K562 (cell line): Measurements from ENCODE around the gene FAM107B. TPM values are rescaled to one million over a fixed set of nuclear protein-coding genes. Genes with fewer than 3 reads are reported as not detected.

Experiments used
- ATAC-seq: fragments of 200-7000 bp; cut with Tn5 transposase; 3 replicates; pipeline ENCODE4 v1.9.1; 2020; ENCODE audit warnings: moderate library complexity
- BruUV-seq: library from RNA; stranded (reverse); fragments of 400-500 nt; replicated peaks from 2 replicates; lab custom pipeline; 2021; lab: Mats Ljungman, UMichigan
- CTCF ChIA-PET: fragments of 300-600 bp; formaldehyde crosslinking; extraction: SDS; loops from one replicate; lab custom pipeline; 2021; ENCODE audit warnings: low intra/inter-chr PET ratio; lab: Yijun Ruan, JAX
- POLR2A ChIA-PET: fragments of 300-600, 350-650 bp; sonication (Branson Sonifier 250); formaldehyde crosslinking; extraction: SDS; loops from one replicate; lab custom pipeline; 2021; ENCODE audit warnings: antibody characterized with exemption, inconsistent platforms; lab: Yijun Ruan, JAX
- DNase-seq, 4 experiments: peaks; one replicate each; pipeline versions ENCODE4 v3.0.0 to v3.0.0-alpha.2; 2011 to 2018; ENCODE audit warnings: low spot score in 3 of 4, mixed read lengths in 3 of 4; ENCODE audit errors: extremely low read depth in 1 of 4
- FAIRE-seq: peaks from 2 replicates; lab custom pipeline; 2011; peaks lifted over from hg19 to GRCh38; lab: Jason Lieb, UNC
- H2AFZ ChIP-seq: 2 replicates; pipeline ENCODE4 v1.6.0; 2011; ENCODE audit warnings: low read depth, low read length, control low read depth, inconsistent platforms
- H3K27ac ChIP-seq: fragments of 200-600 bp; 3 replicates; pipeline ENCODE4 v1.8.0; 2011; ENCODE audit warnings: low read depth, mild to moderate bottlenecking, control low read depth, inconsistent platforms, low read length, moderate library complexity, mixed read lengths; ENCODE audit errors: extremely low read depth
- H3K27me3 ChIP-seq, 2 experiments: fragments of 300-600 bp in 1 of 2; 2 replicates in 1 of 2; 3 replicates in 1 of 2; pipeline versions ENCODE4 v1.6.0 to v1.8.0; 2011; ENCODE audit warnings: inconsistent platforms in 2 of 2, low read length in 2 of 2, mild to moderate bottlenecking in 1 of 2, mixed read lengths in 1 of 2, moderate library complexity in 1 of 2; ENCODE audit not compliant: control insufficient read depth in 2 of 2, insufficient read depth in 2 of 2
- H3K36me3 ChIP-seq: fragments of 300-600 bp; 3 replicates; pipeline ENCODE4 v1.8.0; 2011; ENCODE audit warnings: mild to moderate bottlenecking, low read length, inconsistent platforms; ENCODE audit not compliant: control insufficient read depth, insufficient read depth
- H3K4me1 ChIP-seq, 2 experiments: fragments of 200-600 bp in 1 of 2; replicated peaks in 1 of 2; 2 replicates in 1 of 2; 3 replicates in 1 of 2; pipeline versions ENCODE4 v1.5.1 to v1.8.0; 2011; ENCODE audit warnings: inconsistent platforms in 2 of 2, low read length in 2 of 2, mild to moderate bottlenecking in 1 of 2, mixed read lengths in 1 of 2, moderate library complexity in 1 of 2; ENCODE audit not compliant: control insufficient read depth in 2 of 2, insufficient read depth in 2 of 2
- H3K4me2 ChIP-seq: 2 replicates; pipeline ENCODE4 v1.6.1; 2011; ENCODE audit warnings: low read length, control low read depth, inconsistent platforms, mixed read lengths; ENCODE audit not compliant: insufficient read depth
- H3K4me3 ChIP-seq: fragments of 200-600 bp; sonication (generic), shearing (Covaris generic); 2 replicates; pipeline ENCODE4 v1.5.1; 2016; ENCODE audit warnings: control low read depth, inconsistent platforms
- H3K79me2 ChIP-seq: fragments of 200-600 bp; 3 replicates; pipeline ENCODE4 v1.8.0; 2011; ENCODE audit warnings: low read length, inconsistent platforms; ENCODE audit not compliant: control insufficient read depth, insufficient read depth
- H3K9ac ChIP-seq, 2 experiments: 2 replicates each; pipeline versions ENCODE4 v1.6.0 to v1.6.1; 2011; ENCODE audit warnings: low read depth in 2 of 2, low read length in 2 of 2, control low read depth in 1 of 2, inconsistent platforms in 1 of 2, mild to moderate bottlenecking in 1 of 2, mixed read lengths in 1 of 2; ENCODE audit not compliant: insufficient read depth in 1 of 2
- H3K9me1 ChIP-seq: one replicate; pipeline ENCODE4 v1.6.0; 2011; ENCODE audit warnings: inconsistent platforms, mild to moderate bottlenecking, low read length, moderate library complexity; ENCODE audit not compliant: control insufficient read depth, insufficient read depth
- H3K9me3 ChIP-seq: replicated peaks from 2 replicates; pipeline ENCODE4 v1.5.1; 2011; ENCODE audit warnings: low read depth, low read length, inconsistent platforms; ENCODE audit not compliant: control insufficient read depth, insufficient read depth
- H4K20me1 ChIP-seq: replicated peaks from 2 replicates; pipeline ENCODE4 v1.6.1; 2011; ENCODE audit warnings: low read length, inconsistent platforms, mixed read lengths; ENCODE audit not compliant: control insufficient read depth, insufficient read depth
- ELF4 ChIP-seq: fragments of 450-650 bp; formaldehyde crosslinking; IDR thresholded peaks from 2 replicates; pipeline ENCODE4 v1.4.0; 2022; ENCODE audit warnings: missing genetic modification characterization
- ZNF274 ChIP-seq: IDR thresholded peaks from 2 replicates; pipeline ENCODE4 v1.6.1; 2011; ENCODE audit warnings: low read depth, mild to moderate bottlenecking, low read length, moderate library complexity, borderline replicate concordance
- ZNF408 ChIP-seq: fragments of 250-450 bp; sonication (Bioruptor Pico); IDR thresholded peaks from 2 replicates; pipeline ENCODE4 v1.4.0; 2020; ENCODE audit warnings: low read depth, mild to moderate bottlenecking, moderate library complexity
- WGBS: fragments of 100-300 bp; shearing (Covaris generic); methylation state at CpG from one replicate; pipeline ENCODE4 v1.1.6; 2016; ENCODE audit warnings: low coverage, mixed read lengths; ENCODE audit not compliant: insufficient coverage; ENCODE audit errors: missing lambda C conversion rate; 5-methylcytosine and 5-hydroxymethylcytosine counted together
- in situ Hi-C: fragments of 300-500 bp; cut with MboI; formaldehyde crosslinking; loops from 4 replicates; pipeline ENCODE4 v1.15.0; 2018; ENCODE audit warnings: inconsistent platforms, mixed read lengths
- intact Hi-C: fragments of 100-400 bp; cut with micrococcal nuclease; formaldehyde crosslinking; loops from 2 replicates; pipeline ENCODE4 v1.14.2; 2022
- polyA plus RNA-seq, 8 experiments: library from polyadenylated mRNA; depleted of rRNA in 4 of 8; stranded (reverse) in 5 of 8; unstranded in 3 of 8; fragments of >200 nt; fragmentation: Nextera tagmentation in 2 of 8; fragmentation: Illumina TruSeq in 1 of 8; extraction: Ambion mirVana in 2 of 8; extraction: Trizol in 1 of 8; gene quantifications; 2 replicates each; pipeline versions ENCODE4 v1.2.1 to v1.2.3, GENCODE V29; 2011 to 2014; ENCODE audit warnings: inconsistent platforms in 1 of 8, missing spikeins in 1 of 8
- total RNA-seq, 7 experiments: library from RNA; depleted of rRNA in 6 of 7; stranded (reverse); fragments of >200 nt in 6 of 7; fragmentation: Illumina TruSeq in 2 of 7; extraction: Trizol in 2 of 7; gene quantifications; 2 replicates each; pipeline versions ENCODE4 v1.2.1 to v1.2.3, GENCODE V29; 2011 to 2021; ENCODE audit warnings: low replicate concordance in 1 of 7
- TF ChIP-seq, protein P1 (sequence below): fragments of 450-650 bp; IDR thresholded peaks from 2 replicates; pipeline ENCODE4 v1.6.1; 2016; ENCODE audit warnings: borderline replicate concordance
- TF ChIP-seq, protein P2 (sequence below): sonication (generic); IDR thresholded peaks from 2 replicates; pipeline ENCODE4 v1.6.1; 2016
- TF ChIP-seq, protein P3 (sequence below), 2 experiments: fragments of 450-650 bp in 1 of 2; sonication (generic) in 1 of 2; formaldehyde crosslinking in 1 of 2; IDR thresholded peaks in 1 of 2; conservative IDR thresholded peaks in 1 of 2; 2 replicates each; pipeline versions ENCODE4 v1.6.1 to v1.8.1; 2016 to 2023; ENCODE audit warnings: mild to moderate bottlenecking in 2 of 2, moderate library complexity in 2 of 2, inconsistent platforms in 1 of 2, missing genetic modification reagents in 1 of 2

FAM107B gene
- total and polyA plus RNA-seq, 9 of the 15 experiments (the other 6 are each of a cell fraction or from before 2014, with no cell fraction given), result 0.40 to 2.8 (median 1.4) TPM

DNA sequence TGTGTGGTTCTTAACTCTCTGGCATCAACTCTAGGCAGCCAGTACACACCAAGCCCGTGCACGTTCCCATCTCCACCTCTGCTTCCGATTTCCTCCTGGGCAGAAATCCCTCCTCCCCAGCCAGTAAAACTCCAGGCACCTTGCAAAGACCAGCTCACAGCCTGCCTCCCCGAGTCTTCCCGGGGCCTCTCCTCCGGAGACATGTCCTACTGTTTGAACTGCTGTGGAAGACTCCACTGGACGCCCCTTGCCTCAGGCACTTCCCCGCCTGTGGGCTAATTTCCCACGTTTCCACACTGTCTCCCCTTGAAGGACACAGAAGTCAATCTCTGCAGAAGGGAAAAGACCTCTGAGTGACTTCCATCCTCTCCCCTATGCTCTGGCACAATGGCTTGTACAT, 233.3 kb downstream of the FAM107B start (continued):
- TF ChIP-seq, protein P1, sequence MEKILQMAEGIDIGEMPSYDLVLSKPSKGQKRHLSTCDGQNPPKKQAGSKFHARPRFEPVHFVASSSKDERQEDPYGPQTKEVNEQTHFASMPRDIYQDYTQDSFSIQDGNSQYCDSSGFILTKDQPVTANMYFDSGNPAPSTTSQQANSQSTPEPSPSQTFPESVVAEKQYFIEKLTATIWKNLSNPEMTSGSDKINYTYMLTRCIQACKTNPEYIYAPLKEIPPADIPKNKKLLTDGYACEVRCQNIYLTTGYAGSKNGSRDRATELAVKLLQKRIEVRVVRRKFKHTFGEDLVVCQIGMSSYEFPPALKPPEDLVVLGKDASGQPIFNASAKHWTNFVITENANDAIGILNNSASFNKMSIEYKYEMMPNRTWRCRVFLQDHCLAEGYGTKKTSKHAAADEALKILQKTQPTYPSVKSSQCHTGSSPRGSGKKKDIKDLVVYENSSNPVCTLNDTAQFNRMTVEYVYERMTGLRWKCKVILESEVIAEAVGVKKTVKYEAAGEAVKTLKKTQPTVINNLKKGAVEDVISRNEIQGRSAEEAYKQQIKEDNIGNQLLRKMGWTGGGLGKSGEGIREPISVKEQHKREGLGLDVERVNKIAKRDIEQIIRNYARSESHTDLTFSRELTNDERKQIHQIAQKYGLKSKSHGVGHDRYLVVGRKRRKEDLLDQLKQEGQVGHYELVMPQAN, result no peak
- TF ChIP-seq ZNF408, result no peak

DNA sequence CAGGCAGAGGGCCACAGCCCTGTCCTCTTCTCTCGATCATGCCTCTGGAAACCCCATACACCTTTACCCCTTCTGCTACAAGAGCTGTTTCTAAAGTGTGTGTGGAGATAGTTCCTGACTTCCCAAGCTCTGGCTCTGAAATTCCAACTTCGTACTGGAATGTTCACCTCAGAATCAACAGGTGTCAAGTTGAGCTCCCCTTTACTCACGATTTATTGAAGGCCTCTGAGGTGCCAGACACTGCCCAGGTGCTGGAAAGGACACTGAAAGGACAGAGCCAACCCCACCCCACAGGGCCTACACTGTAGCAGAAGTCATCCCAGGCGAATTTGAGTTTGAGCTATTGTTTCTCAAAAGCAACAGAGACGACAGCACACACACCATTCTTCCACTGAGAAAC, 234.1 kb downstream of the FAM107B start:
- no peaks in the 10 kb centered on the region for H3K79me2 ChIP-seq
- BruUV-seq, result no TSS peak
- no peak overlapping the region for H3K4me3 ChIP-seq
- no peak for ATAC-seq
- DNase-seq, result no peak
- in situ Hi-C loops, result no loop called here
- no peaks in the 10 kb centered on the region; the same call in 1 of the 2 replicates for H4K20me1 ChIP-seq
- H3K9me3 ChIP-seq, result no peaks in the 10 kb centered on the region
- WGBS, result 2% methylated on average over 5 of the region's 5 CpGs
- POLR2A ChIA-PET, result no interaction called here
- H3K4me1 ChIP-seq, result no peaks in the 10 kb centered on the region
- no peak overlapping the region for H3K4me2 ChIP-seq
- H3K9ac ChIP-seq, result no peak overlapping the region
- no peak overlapping the region for H2AFZ ChIP-seq
- no peak for TF ChIP-seq ELF4 (CRISPR knock-in tag)
- TF ChIP-seq, protein P2, sequence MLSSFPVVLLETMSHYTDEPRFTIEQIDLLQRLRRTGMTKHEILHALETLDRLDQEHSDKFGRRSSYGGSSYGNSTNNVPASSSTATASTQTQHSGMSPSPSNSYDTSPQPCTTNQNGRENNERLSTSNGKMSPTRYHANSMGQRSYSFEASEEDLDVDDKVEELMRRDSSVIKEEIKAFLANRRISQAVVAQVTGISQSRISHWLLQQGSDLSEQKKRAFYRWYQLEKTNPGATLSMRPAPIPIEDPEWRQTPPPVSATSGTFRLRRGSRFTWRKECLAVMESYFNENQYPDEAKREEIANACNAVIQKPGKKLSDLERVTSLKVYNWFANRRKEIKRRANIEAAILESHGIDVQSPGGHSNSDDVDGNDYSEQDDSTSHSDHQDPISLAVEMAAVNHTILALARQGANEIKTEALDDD, result no peak
- no peak for TF ChIP-seq ZNF274
- TF ChIP-seq, protein P1, result no peak
- TF ChIP-seq, protein P3, sequence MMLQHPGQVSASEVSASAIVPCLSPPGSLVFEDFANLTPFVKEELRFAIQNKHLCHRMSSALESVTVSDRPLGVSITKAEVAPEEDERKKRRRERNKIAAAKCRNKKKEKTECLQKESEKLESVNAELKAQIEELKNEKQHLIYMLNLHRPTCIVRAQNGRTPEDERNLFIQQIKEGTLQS (IDR thresholded peaks at IDR 0.05), result no peak
- TF ChIP-seq, protein P3 (CRISPR knock-in tag; conservative IDR thresholded peaks at IDR 0.05), result no peak
- TF ChIP-seq, all 486 proteins: peak for 0
- Histone ChIP-seq H3K9me1 (no peaks in the 10 kb centered on the region), H3K36me3 (no peaks in the 10 kb centered on the region), H3K27me3 (peaks cover 14 to 35% of the 10 kb centered on the region in 2 experiments; a peak in 4 of 5 replicates), H3K27ac (no peak overlapping the region)
- intact Hi-C loops, result no loop called here
- CTCF ChIA-PET, result no interaction called here
- no peak for FAIRE-seq
